ENCODE results near the gene MRFAP1L1. TPM values are rescaled to one million over a fixed set of nuclear protein-coding genes. Genes with fewer than 3 reads are reported as not detected.

Gene MRFAP1L1
- total RNA-seq, 1 donor = 42.8 TPM

Other genes starting within 250 kb of the MRFAP1L1 start
- gene PPP2R2C, start 237.3 kb downstream of the MRFAP1L1 start, total RNA-seq = not detected
- gene MAN2B2, start 134.7 kb downstream of the MRFAP1L1 start, total RNA-seq = 16.7 TPM
- gene MRFAP1, start 69.2 kb downstream of the MRFAP1L1 start, total RNA-seq = 77.9 TPM
- 0.31 TPM for gene S100P, start 16.0 kb downstream of the MRFAP1L1 start, total RNA-seq
- gene BLOC1S4, start 6.3 kb upstream of the MRFAP1L1 start, total RNA-seq = 12.8 TPM
- gene KIAA0232, start 72.9 kb upstream of the MRFAP1L1 start, total RNA-seq = 28.4 TPM
- 35.4 TPM for gene TBC1D14, start 200.0 kb upstream of the MRFAP1L1 start, total RNA-seq

Data from mononuclear cell (primary cell).